DOHH2 (cell line): Measurements from ENCODE around the gene NSMCE1.
"Not testable (repeated sequence)": the region's sequence is repeated elsewhere in the genome, so short reads cannot be mapped to it uniquely, and the experiment has no call there.

Experiments used
- EZH2phosphoT487 ChIP-seq: fragments of 200-600 bp; sonication (generic); IDR thresholded peaks from 2 replicates; pipeline ENCODE4 v1.6.1; 2017; ENCODE audit warnings: borderline replicate concordance, mild to moderate bottlenecking, antibody characterized with exemption, low read length, moderate library complexity, mixed read lengths
- TF ChIP-seq, protein P1 (sequence below): fragments of 200-600 bp; sonication (generic); IDR thresholded peaks from one replicate; pipeline ENCODE4 v1.5.1; 2014; ENCODE audit warnings: antibody characterized with exemption, mild to moderate bottlenecking, low read depth, low read length; ENCODE audit not compliant: poor library complexity, severe bottlenecking

GRCh38 chr16:27248886-27249285 lies 19.7 kb downstream of the NSMCE1 start:
- TF ChIP-seq, protein P1, sequence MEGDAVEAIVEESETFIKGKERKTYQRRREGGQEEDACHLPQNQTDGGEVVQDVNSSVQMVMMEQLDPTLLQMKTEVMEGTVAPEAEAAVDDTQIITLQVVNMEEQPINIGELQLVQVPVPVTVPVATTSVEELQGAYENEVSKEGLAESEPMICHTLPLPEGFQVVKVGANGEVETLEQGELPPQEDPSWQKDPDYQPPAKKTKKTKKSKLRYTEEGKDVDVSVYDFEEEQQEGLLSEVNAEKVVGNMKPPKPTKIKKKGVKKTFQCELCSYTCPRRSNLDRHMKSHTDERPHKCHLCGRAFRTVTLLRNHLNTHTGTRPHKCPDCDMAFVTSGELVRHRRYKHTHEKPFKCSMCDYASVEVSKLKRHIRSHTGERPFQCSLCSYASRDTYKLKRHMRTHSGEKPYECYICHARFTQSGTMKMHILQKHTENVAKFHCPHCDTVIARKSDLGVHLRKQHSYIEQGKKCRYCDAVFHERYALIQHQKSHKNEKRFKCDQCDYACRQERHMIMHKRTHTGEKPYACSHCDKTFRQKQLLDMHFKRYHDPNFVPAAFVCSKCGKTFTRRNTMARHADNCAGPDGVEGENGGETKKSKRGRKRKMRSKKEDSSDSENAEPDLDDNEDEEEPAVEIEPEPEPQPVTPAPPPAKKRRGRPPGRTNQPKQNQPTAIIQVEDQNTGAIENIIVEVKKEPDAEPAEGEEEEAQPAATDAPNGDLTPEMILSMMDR: not testable (repeated sequence)
- TF ChIP-seq EZH2phosphoT487: not testable (repeated sequence)
